Epidermal melanocyte (primary cell): Measurements from ENCODE around the gene BTBD16.

Experiments used
- DNase-seq: peaks from one replicate; pipeline ENCODE4 v3.0.0; 2011; ENCODE audit warnings: low spot score; ENCODE audit not compliant: insufficient read length

BTBD16 gene

GRCh38 chr10:122373721-122374120, 102.6 kb downstream of the BTBD16 start:
- DNase-seq = peak; percentile 36

DNA sequence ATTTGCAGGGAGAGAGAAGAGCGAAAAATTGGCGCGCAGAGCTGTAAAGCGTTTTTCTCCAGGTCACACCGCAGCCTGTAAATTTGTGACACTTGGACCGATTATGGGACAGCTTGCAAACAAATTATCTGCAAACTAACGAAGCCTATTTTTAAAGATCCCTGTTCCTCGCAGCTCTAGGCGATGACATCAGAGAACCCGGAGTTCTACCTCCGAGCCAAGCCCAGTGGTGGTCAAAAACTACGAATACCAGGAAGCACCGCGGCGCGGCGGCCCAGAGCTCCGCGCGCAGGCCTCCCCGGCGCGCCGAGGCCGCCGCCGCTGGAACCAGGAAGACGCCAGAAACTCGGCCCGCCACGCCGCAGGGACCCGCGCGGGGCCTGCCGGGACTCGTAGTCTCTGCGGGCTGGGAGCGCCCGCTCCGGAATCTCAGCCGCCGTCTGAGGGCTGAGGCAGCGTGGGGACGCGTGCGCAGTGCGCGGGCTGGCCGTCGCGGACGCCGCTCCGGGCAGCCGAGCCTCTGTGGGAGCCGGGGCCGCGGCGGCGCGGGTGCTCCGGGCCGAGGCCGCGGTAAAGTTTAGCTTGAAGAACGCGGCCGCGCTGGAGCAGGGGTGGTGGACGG, 103.3 kb downstream of the BTBD16 start, which contains the start of gene PLEKHA1:
Gene PLEKHA1 (plus strand): TSS at position 472 of the 622 bp plus-strand sequence. CDS start 18,493 bp downstream, outside the sequence.
- DNase-seq = peak; percentile 94

- DNase-seq = peak; percentile 23
These were observed 104.0 kb downstream of the BTBD16 start for GRCh38 chr10:122374859-122375678.

DNA sequence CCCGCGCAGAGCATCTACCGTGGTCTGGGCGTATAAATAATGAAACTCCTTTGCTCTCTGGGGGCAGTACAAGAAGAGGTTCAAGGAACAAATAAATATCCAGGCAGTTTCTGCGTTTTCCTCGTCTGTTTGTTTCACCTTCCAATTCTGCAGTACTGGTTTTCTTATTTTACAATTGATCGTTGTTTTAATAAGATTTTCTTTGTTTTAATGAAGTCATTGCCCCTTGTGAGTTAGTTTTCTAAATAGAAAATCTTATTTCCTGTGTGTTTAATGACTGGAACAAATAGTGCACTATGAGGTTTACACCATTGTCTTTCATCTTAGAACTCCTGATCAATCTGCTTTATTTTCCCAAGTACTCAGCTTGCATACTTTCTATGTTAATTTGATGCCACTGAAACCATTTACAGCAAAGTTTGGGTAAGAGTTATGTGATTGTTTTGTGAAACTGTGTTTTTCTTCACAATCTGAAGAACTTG, 104.6 kb downstream of the BTBD16 start:
- no peak for DNase-seq

- DNase-seq = no peak
These were observed 105.4 kb downstream of the BTBD16 start for GRCh38 chr10:122376364-122376961.

DNA sequence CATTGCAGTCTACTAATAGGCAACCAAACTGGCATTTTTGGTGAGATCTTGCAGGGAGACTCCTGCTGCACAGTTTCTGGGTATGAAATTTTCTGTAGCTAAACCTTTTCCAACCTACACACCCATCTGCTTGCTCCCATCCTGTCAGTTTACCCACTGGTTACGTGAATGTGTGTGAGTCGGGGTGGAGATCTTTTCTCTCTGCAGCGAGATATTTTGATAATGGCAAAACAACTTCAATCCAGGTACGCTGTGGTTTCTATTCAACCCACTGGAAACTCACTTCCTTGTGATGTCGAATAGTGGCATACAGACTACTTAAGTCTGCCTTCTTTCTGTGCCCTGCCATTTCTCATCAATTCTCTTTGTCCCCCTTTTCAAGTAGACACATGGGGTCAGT, 107.9 kb downstream of the BTBD16 start:
- DNase-seq = no peak

DNA sequence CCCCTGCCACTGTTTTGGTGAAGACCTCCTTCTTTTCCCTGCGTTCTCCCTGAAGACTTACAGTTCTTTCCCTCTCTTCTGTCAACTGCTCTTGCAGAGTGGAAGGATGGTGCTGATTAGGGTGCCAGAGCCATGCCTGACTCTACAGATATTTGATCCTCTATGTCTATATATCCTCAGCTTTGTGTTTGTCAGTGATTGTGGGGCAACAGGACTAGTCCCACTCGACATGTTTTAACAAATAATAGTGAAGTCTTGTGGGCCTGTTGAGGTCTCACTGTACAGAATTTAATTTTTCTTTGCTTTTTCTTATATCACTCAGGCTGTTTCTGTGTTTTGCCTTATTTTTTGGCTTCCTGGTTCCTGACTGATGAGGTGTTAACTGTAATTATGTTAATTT, 108.4 kb downstream of the BTBD16 start:
- DNase-seq = no peak

GRCh38 chr10:122380703-122381102, 109.6 kb downstream of the BTBD16 start:
- DNase-seq = no peak

GRCh38 chr10:122381680-122382079, 110.6 kb downstream of the BTBD16 start:
- DNase-seq = no peak

DNA sequence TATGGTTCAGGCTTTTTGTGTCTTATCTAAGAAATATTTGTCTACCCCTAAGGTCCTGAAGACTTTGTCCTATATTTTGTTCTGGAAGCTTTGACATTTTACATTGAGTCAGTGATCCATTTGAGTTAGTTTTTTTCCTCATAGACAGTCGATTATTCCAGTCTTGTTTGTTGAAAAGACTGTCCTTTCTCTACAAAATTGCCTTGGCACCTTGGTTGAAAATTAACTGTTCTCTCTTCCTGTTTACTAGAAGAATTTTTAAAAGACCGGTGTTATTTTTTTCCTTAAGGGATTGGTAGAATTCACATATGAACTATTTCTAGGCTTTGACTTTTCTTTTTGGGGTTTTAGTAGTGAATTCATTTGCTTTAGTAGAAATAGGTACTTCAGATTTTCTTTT, 115.4 kb downstream of the BTBD16 start:
- DNase-seq = no peak

DNA sequence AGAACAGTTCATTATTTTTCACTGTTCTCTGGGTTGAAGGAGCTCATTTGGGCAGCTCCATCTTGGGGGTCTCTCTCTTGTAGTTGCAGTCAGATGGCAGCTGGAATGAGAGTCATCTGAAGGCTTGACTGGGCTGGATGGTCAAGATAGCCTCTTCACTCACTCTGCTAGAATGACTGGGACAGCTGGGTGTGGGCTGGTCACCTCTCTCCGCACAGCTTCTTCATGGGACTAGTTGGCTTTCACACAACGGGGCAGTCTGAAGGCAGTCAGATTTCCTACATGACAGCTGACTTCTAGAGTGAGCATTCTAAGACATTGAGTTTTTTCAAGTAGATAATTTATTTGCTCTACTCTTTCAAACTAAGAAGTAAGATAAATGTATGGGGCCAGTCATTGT, 116.5 kb downstream of the BTBD16 start:
- no peak for DNase-seq
